HG03520 (cell line): Measurements from ENCODE around the gene PTGDR.

Experiments
- ATAC-seq: cut with Tn5 transposase; IDR thresholded peaks from one replicate; pipeline ENCODE4 v1.9.1; 2021; ENCODE audit warnings: mild to moderate bottlenecking, moderate library complexity; ENCODE audit not compliant: unreplicated experiment

PTGDR gene

DNA sequence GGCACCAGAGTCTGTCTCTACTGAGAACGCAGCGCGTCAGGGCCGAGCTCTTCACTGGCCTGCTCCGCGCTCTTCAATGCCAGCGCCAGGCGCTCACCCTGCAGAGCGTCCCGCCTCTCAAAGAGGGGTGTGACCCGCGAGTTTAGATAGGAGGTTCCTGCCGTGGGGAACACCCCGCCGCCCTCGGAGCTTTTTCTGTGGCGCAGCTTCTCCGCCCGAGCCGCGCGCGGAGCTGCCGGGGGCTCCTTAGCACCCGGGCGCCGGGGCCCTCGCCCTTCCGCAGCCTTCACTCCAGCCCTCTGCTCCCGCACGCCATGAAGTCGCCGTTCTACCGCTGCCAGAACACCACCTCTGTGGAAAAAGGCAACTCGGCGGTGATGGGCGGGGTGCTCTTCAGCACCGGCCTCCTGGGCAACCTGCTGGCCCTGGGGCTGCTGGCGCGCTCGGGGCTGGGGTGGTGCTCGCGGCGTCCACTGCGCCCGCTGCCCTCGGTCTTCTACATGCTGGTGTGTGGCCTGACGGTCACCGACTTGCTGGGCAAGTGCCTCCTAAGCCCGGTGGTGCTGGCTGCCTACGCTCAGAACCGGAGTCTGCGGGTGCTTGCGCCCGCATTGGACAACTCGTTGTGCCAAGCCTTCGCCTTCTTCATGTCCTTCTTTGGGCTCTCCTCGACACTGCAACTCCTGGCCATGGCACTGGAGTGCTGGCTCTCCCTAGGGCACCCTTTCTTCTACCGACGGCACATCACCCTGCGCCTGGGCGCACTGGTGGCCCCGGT is at the start of gene PTGDR:
PTGDR (plus strand) TSS at position 198 of the 778 bp plus-strand sequence; CDS start at position 315, 117 bp downstream.
- ATAC-seq, result no peak

GRCh38 chr14:52219488-52220084 is 47.9 kb upstream of the PTGDR start:
- ATAC-seq, result no peak

DNA sequence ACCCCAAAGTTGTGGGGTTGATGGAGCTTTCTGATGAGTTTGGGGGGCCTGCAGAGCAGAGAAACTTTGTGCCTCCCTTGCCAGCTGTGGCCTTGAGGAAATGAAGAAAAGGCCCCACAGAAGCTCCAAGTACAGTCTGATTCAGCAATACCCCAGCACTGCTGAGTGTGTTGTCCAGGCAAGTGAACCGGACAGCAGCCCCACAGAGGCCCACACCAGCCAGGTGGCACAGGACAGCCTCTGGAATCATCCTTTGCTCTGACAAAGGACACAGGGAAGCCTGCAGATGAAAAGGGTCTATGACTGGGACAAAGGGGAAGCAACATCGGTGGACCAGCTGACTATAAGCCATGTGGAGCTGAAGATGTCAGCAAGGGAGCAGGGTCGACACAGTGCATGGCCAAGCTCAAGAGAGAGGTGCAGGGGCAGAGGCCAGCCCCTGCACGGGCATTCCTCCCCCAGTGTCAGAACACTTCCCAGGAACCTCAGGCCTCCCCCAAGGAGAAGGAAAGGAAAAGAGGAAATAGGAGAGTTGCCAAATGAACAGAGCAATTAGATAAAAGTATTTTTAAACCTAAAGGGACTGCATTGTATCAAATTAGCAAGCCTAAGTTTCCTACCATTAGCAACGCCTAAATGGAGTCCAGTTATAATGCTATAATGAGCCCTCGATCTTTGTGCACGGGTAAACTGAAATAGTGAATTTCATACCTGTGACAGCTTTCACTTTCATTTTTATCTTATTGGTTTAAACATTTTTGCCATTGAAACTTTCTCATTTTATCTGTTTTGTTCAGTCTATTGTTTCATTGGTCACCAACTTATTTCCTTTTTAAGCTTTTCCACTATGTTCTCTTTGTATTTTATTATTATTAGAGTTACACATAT is 46.3 kb upstream of the PTGDR start:
- ATAC-seq, result no peak

- no peak for ATAC-seq
Measured at GRCh38 chr14:52222901-52223300, 44.6 kb upstream of the PTGDR start.

GRCh38 chr14:52227619-52228222 is 39.8 kb upstream of the PTGDR start:
- no peak for ATAC-seq

DNA sequence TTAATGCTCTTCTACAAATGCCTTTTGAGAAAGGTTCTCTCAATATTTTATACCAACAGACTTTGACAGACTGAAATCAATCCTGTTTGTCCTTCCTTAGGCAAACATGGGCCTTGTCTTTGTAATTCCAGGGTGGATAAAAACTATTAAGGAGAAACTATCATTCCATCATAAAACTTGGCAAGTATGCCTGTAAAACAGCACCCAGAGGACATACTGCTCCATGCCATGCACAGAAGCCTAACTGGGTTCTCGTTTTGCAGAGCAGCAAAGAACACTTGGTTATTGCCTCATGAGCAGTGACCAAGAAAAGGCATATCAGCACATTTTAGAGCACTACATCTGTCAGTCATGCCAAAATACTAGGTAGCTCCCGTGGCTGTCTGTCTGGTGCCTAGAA is 33.8 kb upstream of the PTGDR start:
- ATAC-seq, result no peak

- ATAC-seq, result no peak
Measured at GRCh38 chr14:52235434-52235833, 32.1 kb upstream of the PTGDR start.

GRCh38 chr14:52235866-52236510 is 31.5 kb upstream of the PTGDR start:
- ATAC-seq, result no peak

DNA sequence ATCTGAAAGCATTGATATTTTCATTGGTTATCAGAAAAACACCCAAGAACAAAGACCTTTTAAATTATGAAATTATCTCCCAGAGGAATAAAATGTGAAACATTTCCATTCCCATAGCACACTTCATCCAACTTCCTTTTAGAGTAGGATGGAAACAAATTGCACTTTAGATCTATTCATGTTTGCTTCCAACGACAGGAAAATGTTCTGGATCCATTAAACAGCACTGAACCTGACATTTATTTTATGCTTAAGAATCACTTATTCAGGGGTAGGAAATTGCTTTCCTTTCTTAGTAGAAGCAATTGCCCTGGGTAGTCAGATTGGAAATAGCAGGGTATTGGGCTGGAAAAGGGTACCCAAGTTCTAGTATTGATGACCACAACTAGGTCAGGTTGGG is 28.8 kb upstream of the PTGDR start:
- no peak for ATAC-seq

- no peak for ATAC-seq
Measured at GRCh38 chr14:52240623-52241022, 26.9 kb upstream of the PTGDR start.

- no peak for ATAC-seq
Measured at GRCh38 chr14:52241087-52241793, 26.3 kb upstream of the PTGDR start.

GRCh38 chr14:52244328-52244727 is 23.2 kb upstream of the PTGDR start:
- peak; percentile 64 for ATAC-seq

GRCh38 chr14:52244997-52245396 is 22.5 kb upstream of the PTGDR start:
- ATAC-seq, result peak; percentile 59

DNA sequence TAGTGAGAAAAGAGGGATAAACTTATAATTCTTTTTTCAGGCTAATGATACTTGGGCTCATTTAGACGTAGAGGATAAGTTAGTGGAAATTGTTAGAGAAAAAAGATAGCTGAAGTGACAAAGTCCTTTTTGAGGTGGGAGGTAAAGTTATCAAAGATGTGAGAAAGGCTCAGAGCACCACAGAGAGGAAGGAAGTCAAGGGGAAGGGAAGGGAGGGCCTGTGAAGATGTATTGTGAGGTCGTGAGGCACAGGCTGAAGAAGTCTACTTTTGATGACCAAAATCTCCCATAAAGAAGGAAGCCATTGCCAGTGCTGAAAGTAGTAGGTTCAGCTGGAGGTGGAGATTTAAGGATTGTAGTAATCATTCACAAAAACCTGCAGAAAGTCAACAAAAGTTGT is 19.4 kb upstream of the PTGDR start:
- ATAC-seq, result no peak

- ATAC-seq, result no peak
Measured at GRCh38 chr14:52251724-52252123, 15.8 kb upstream of the PTGDR start.

DNA sequence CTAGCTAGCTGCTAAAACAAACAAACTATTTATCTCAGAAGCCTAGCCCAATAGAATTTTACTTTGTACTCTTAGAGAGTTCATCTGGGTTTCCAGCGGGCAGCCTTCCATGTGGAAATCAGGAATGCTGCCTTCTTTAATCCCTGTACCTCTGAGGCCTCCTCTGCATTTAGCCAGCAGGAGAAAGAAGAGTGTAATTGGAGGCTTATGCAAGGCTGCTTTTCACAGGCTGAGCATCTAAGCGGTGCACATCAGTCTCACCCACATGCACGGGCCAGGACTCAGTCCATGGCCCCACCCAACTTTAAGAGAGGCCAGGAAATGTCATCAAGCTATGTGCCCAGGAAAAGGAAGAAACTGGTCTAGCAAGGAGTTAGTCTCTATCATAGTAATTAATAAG is 14.0 kb upstream of the PTGDR start:
- ATAC-seq, result no peak

DNA sequence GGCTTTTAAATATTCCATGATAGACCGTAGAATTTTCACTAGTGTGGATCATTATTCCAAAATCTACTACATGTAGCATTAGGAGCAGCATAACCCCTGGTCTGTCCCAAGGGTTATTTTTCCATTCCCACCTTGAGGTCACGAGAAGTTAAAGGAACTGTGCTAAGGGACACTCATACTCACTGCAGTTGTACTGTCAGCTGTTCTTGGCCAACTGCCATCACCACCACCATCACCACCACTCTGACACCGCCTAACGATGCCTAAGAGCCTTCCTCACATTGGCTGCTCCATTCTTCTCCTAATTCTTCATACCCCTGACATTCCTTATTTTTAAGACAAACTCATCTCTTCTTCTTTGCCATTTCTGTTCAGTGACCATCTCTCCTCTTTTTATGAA is 13.4 kb upstream of the PTGDR start:
- no peak for ATAC-seq

GRCh38 chr14:52258783-52259182 is 8.7 kb upstream of the PTGDR start:
- no peak for ATAC-seq

DNA sequence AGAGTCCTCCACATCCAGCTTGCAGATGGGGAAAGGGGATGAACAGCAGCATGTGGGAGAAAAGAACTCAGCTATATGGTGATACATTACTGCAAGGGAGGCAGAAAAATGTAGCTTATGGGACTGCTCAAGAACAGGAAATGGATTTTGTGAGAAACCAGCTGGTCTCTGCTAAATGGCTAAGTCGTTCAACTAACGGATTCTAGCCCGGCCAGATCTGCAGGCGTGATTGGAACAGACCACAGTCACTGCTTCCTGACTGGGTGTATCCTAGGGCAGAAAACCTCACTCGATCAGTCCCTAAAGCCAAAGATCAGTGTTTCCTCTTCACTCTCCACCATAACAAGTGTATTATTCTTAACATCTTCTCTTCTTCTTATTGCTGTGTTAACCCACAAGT is 8.1 kb upstream of the PTGDR start:
- ATAC-seq, result no peak

DNA sequence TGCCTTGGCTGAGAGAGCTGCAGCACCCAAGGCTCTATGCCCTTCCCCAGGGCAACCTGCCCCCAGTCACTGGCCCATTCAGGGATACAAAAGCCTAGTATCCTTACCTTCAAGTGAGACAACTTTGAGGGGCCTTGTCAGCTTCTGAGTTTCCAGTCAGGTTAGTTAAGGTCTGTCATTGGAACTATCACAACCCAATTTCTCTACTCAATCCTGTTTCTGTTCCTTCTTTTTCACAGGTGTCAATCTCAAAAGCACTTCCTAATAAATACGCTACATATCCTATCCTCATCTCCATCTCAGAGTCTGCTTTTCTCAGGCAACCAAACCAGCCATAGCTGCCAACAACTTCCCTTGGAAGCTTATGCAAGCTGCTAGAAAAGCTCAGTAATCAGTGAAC is 4.9 kb upstream of the PTGDR start:
- no peak for ATAC-seq
